ENCODE data around the gene C6orf89.
"Not testable (repeated sequence)": the region's sequence is repeated elsewhere in the genome, so short reads cannot be mapped to it uniquely, and the experiment has no call there.

C6orf89 gene

DNA sequence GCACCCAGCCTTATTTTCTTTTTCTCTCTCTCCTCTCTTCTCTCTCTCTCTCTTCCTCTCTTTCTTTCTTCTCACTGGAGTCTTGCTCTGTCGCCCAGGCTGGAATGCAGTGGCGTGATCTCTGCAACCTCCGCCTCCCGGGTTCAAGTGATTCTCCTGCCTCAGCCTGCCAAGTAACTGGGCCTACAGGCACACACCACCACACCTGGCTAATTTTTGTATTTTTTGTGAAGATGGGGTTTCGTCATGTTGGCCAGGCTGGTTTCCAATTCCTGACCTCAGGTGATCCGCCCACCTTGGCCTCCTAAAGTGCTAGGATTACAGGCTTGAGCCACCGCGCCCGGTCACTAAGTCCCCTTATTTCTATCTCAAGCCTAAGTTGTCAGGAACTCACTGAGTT is 63.3 kb downstream of the C6orf89 start:
- peaks cover 15% of the 10 kb centered on the region for H3K4me1 ChIP-seq (ENCODE audit: insufficient read depth, low read length)
- not testable (repeated sequence) for H3K9me3 ChIP-seq (ENCODE audit: control insufficient read depth, insufficient read depth, low read length); H3K9ac ChIP-seq (ENCODE audit: low read depth, low read length); H3K36me3 ChIP-seq (ENCODE audit: insufficient read depth, low read length)

DNA sequence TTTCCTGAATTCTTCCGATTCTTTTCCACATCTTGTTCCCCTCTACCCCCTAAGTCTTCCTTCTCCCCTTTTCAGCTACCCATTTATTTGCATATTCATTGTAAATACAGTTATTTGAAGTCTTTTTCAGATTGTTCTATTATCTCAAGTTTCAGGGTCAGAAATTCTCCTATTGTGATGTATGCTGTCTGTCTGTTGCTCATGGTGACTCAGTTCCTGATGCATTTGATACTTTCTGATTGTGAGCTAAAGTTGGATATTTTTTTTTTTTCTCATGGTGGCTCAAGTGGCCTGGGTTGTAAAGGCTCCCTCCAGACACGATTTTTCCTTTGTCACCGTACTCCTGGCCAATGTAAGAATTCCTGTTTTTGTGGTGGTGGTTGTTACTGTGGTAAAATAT is 63.9 kb downstream of the C6orf89 start:
- H3K9me3 ChIP-seq (ENCODE audit: control insufficient read depth, insufficient read depth, low read length) = no peaks in the 10 kb centered on the region
- no peaks in the 10 kb centered on the region for H3K36me3 ChIP-seq (ENCODE audit: insufficient read depth, low read length)
- H3K4me1 ChIP-seq (ENCODE audit: insufficient read depth, low read length) = peaks cover 15% of the 10 kb centered on the region
- H3K9ac ChIP-seq (ENCODE audit: low read depth, low read length) = no peak overlapping the region

DNA sequence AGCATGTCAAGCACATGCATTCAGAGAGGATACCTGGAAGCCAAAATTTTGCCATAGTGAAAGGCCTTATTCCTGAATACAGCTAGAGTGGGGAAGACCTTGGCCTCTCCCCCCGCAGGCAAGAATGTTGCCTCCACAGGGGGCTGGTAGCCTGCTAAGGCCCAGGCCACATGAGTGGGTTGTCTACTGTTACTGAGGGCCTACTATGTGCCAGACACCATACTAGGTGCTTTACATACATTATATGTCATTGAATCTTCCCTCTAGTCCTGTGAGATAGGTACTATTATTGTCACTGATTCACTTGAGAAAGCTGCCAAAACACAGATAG is 68.1 kb downstream of the C6orf89 start:
- Histone ChIP-seq H3K9me3 (ENCODE audit: control insufficient read depth, insufficient read depth, low read length) (no peaks in the 10 kb centered on the region), H3K36me3 (ENCODE audit: insufficient read depth, low read length) (no peaks in the 10 kb centered on the region), H3K4me1 (ENCODE audit: insufficient read depth, low read length) (peaks cover 15% of the 10 kb centered on the region), H3K9ac (ENCODE audit: low read depth, low read length) (no peak overlapping the region)

DNA sequence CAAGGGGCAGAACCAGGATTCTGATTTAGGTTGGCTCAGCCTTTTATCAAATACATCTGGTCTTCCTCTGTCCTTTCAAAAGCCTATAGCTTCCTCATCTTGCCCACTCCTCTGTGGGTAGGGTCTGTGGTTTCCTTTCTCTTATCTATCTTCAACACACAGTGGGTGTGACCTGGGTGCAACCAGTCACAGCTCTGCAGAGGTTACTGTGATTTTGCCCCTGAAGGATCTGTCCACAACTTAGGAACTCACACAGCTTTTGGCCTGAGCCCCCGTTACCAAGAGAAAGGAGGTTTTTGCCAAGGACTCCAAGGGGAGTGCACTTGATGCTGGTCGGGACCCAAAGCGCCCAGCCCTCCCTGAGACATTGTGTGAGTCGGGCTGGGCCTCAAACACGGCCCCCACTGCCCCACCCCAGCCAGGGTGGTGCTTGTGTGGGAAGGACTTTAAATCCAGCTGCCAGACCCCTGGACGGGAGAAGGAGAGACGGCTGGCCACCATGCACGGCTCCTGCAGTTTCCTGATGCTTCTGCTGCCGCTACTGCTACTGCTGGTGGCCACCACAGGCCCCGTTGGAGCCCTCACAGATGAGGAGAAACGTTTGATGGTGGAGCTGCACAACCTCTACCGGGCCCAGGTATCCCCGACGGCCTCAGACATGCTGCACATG is 68.6 kb downstream of the C6orf89 start, which contains the start of gene PI16:
PI16 (plus strand) TSS at position 477 of the 670 bp plus-strand sequence; CDS start at position 500, 23 bp downstream.
- Histone ChIP-seq H3K9me3 (ENCODE audit: control insufficient read depth, insufficient read depth, low read length) (no peaks in the 10 kb centered on the region), H3K36me3 (ENCODE audit: insufficient read depth, low read length) (no peaks in the 10 kb centered on the region), H3K9ac (ENCODE audit: low read depth, low read length) (no peak within 1 kb of the TSS), H3K4me1 (ENCODE audit: insufficient read depth, low read length) (peaks cover 14% of the 10 kb centered on the region)

GRCh38 chr6:36955136-36955535 is 69.4 kb downstream of the C6orf89 start:
- peaks cover 6% of the 10 kb centered on the region for H3K4me1 ChIP-seq (ENCODE audit: insufficient read depth, low read length)
- no peak overlapping the region for H3K9ac ChIP-seq (ENCODE audit: low read depth, low read length)
- H3K9me3 ChIP-seq (ENCODE audit: control insufficient read depth, insufficient read depth, low read length) = no peaks in the 10 kb centered on the region
- no peaks in the 10 kb centered on the region for H3K36me3 ChIP-seq (ENCODE audit: insufficient read depth, low read length)

- H3K36me3 ChIP-seq (ENCODE audit: insufficient read depth, low read length) = no peaks in the 10 kb centered on the region
- H3K4me1 ChIP-seq (ENCODE audit: insufficient read depth, low read length) = peaks cover 8% of the 10 kb centered on the region
- H3K9ac ChIP-seq (ENCODE audit: low read depth, low read length) = no peak overlapping the region
- no peaks in the 10 kb centered on the region for H3K9me3 ChIP-seq (ENCODE audit: control insufficient read depth, insufficient read depth, low read length)
Observed at GRCh38 chr6:36955671-36956445, 70.1 kb downstream of the C6orf89 start.

DNA sequence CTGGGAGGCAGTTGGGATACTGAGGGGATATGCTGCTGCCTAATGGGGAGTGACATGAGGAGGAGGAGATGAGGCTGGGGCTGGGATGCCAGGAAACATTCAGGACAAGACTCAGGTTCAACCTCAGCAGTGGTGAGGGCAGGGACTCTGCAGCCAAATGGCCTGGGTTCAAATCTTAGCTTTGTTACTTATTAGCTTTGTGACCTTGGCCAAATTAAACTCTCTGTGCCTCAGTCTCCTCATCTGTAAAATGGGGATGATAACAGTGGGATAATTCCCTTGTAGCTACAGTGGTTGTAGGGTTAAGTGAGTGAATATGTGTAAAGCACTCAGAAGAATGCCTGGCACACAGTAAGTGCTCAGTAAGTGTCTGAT is 70.7 kb downstream of the C6orf89 start:
- Histone ChIP-seq H3K36me3 (ENCODE audit: insufficient read depth, low read length) (no peaks in the 10 kb centered on the region), H3K9ac (ENCODE audit: low read depth, low read length) (no peak overlapping the region), H3K4me1 (ENCODE audit: insufficient read depth, low read length) (peaks cover 8% of the 10 kb centered on the region), H3K9me3 (ENCODE audit: control insufficient read depth, insufficient read depth, low read length) (no peaks in the 10 kb centered on the region)

DNA sequence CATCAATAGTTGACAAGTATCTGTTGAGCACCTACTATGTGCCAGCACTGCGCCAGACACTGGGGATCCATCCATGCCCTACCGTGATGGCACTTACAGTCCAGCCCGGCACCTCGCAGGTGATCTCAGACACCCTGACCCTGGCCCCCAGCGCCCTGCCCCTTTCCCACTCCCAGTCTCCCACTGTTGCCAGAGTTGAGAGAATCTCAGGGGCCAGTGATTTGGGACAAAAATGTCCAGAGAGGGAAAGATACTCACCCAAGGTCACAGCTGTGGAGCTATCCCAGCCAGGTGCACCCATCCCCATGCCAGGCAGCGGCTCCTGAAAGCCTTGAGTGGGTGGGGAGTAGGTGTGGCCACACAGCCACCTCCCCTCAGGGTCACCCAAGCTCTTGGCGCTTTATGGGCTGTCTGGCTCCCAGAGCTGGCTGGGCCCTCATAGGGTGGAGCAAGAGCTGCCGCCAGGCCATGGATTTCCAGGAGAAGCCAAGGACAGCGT is 72.1 kb downstream of the C6orf89 start:
- Histone ChIP-seq H3K4me1 (ENCODE audit: insufficient read depth, low read length) (peaks cover 8% of the 10 kb centered on the region), H3K36me3 (ENCODE audit: insufficient read depth, low read length) (no peaks in the 10 kb centered on the region), H3K9ac (ENCODE audit: low read depth, low read length) (no peak overlapping the region), H3K9me3 (ENCODE audit: control insufficient read depth, insufficient read depth, low read length) (no peaks in the 10 kb centered on the region)

GRCh38 chr6:36958775-36959554 is 73.2 kb downstream of the C6orf89 start:
- H3K36me3 ChIP-seq (ENCODE audit: insufficient read depth, low read length) = no peaks in the 10 kb centered on the region
- H3K9me3 ChIP-seq (ENCODE audit: control insufficient read depth, insufficient read depth, low read length) = no peaks in the 10 kb centered on the region
- no peak overlapping the region for H3K9ac ChIP-seq (ENCODE audit: low read depth, low read length)
- H3K4me1 ChIP-seq (ENCODE audit: insufficient read depth, low read length) = peaks cover 10% of the 10 kb centered on the region

- peaks cover 15% of the 10 kb centered on the region for H3K4me1 ChIP-seq (ENCODE audit: insufficient read depth, low read length)
- H3K9me3 ChIP-seq (ENCODE audit: control insufficient read depth, insufficient read depth, low read length) = no peaks in the 10 kb centered on the region
- H3K9ac ChIP-seq (ENCODE audit: low read depth, low read length) = no peak overlapping the region
- H3K36me3 ChIP-seq (ENCODE audit: insufficient read depth, low read length) = no peaks in the 10 kb centered on the region
Observed at GRCh38 chr6:36959555-36960250, 74.0 kb downstream of the C6orf89 start.

DNA sequence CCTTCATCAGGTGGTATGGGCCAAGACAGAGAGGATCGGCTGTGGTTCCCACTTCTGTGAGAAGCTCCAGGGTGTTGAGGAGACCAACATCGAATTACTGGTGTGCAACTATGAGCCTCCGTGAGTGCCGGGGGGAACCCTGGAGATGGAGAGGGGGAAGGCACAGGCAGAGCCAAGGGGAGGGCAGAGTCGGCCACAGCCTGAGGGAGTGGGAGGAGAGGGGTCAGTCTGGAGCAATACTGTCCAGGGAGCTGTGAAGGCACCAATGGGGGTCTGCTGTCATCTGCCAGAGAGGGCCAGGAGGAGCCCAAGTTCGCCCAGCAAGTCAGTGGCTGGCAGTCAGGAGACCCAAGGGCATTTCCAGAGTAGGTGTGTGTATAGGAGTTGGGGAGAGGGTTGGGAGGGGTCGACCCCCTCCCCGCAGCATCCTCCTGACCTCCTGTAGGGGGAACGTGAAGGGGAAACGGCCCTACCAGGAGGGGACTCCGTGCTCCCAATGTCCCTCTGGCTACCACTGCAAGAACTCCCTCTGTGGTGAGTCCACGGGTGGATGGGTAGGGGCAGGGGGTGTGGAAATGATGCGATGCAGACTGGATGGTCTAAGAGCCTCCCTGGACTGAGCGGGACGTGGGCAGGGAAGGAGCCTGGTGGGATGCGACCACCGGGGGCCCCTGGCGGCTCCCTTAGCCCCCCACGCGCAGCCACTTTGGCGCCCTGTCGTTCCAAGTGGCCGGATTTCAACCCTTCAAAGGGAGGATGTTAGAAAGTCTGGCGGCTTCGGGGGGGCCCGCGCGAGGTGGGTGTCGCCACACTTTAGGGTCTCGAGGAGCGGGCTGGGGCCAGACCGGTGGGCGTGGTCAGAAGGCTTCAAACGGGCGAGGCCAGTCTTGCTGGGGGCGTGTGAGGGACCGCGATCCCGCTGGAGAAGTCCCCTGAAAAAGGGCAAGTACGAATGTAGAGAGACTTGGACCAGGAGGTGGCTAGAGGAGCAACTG is 76.0 kb downstream of the C6orf89 start:
- no peaks in the 10 kb centered on the region for H3K36me3 ChIP-seq (ENCODE audit: insufficient read depth, low read length)
- H3K9me3 ChIP-seq (ENCODE audit: control insufficient read depth, insufficient read depth, low read length) = no peaks in the 10 kb centered on the region
- no peak overlapping the region for H3K9ac ChIP-seq (ENCODE audit: low read depth, low read length)
- peaks cover 15% of the 10 kb centered on the region for H3K4me1 ChIP-seq (ENCODE audit: insufficient read depth, low read length)

DNA sequence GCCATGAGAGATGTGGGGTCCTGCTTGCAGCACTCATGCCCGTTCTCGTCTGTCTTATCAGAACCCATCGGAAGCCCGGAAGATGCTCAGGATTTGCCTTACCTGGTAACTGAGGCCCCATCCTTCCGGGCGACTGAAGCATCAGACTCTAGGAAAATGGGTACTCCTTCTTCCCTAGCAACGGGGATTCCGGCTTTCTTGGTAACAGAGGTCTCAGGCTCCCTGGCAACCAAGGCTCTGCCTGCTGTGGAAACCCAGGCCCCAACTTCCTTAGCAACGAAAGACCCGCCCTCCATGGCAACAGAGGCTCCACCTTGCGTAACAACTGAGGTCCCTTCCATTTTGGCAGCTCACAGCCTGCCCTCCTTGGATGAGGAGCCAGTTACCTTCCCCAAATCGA is 77.1 kb downstream of the C6orf89 start:
- H3K4me1 ChIP-seq (ENCODE audit: insufficient read depth, low read length) = peaks cover 15% of the 10 kb centered on the region
- H3K9me3 ChIP-seq (ENCODE audit: control insufficient read depth, insufficient read depth, low read length) = no peaks in the 10 kb centered on the region
- H3K36me3 ChIP-seq (ENCODE audit: insufficient read depth, low read length) = no peaks in the 10 kb centered on the region
- H3K9ac ChIP-seq (ENCODE audit: low read depth, low read length) = no peak overlapping the region

Measured in ES-I3 (cell line).